Endothelial cell (in vitro differentiated cells): Measurements from ENCODE around the gene GZMB. TPM values are rescaled to one million over a fixed set of nuclear protein-coding genes. Genes with fewer than 3 reads are reported as not detected.

ENCODE experiments used
- DNase-seq: peaks from one replicate; pipeline ENCODE4 v3.0.0; 2021; ENCODE audit warnings: low spot score
- H3K27ac Mint-ChIP-seq: one replicate; pipeline ENCODE4 v1.8.0; 2021; ENCODE audit warnings: mixed read lengths, inconsistent platforms; ENCODE audit not compliant: unreplicated experiment
- H3K27me3 Mint-ChIP-seq: one replicate; pipeline ENCODE4 v1.8.0; 2021; ENCODE audit warnings: mild to moderate bottlenecking, moderate library complexity, mixed read lengths, inconsistent platforms; ENCODE audit not compliant: unreplicated experiment
- H3K36me3 Mint-ChIP-seq: one replicate; pipeline ENCODE4 v1.8.0; 2021; ENCODE audit warnings: mild to moderate bottlenecking, low read depth, mixed read lengths, inconsistent platforms; ENCODE audit not compliant: unreplicated experiment
- H3K4me1 Mint-ChIP-seq: one replicate; pipeline ENCODE4 v1.8.0; 2021; ENCODE audit warnings: mild to moderate bottlenecking, mixed read lengths, inconsistent platforms; ENCODE audit not compliant: unreplicated experiment
- H3K4me3 Mint-ChIP-seq: one replicate; pipeline ENCODE4 v1.8.0; 2021; ENCODE audit warnings: mild to moderate bottlenecking, mixed read lengths, inconsistent platforms; ENCODE audit not compliant: unreplicated experiment
- H3K9me3 Mint-ChIP-seq: one replicate; pipeline ENCODE4 v1.8.0; 2021; ENCODE audit warnings: mixed read lengths, inconsistent platforms; ENCODE audit not compliant: unreplicated experiment
- CTCF ChIP-seq: fragments of 200-600 bp; sonication (generic); IDR thresholded peaks from one replicate; pipeline ENCODE4 v1.5.0; 2021; ENCODE audit warnings: antibody characterized with exemption; ENCODE audit not compliant: unreplicated experiment
- total RNA-seq: library from RNA; stranded (reverse); fragmentation: NEBNext Ultra II Directional; extraction: Animal tissue kit (Norgen Biotek cat#: 25700); gene quantifications from one replicate; pipeline ENCODE4 v1.2.1, GENCODE V29; 2021; ENCODE audit not compliant: unreplicated experiment

GZMB gene
- total RNA-seq, 1 donor from 2014 or later = not detected

DNA sequence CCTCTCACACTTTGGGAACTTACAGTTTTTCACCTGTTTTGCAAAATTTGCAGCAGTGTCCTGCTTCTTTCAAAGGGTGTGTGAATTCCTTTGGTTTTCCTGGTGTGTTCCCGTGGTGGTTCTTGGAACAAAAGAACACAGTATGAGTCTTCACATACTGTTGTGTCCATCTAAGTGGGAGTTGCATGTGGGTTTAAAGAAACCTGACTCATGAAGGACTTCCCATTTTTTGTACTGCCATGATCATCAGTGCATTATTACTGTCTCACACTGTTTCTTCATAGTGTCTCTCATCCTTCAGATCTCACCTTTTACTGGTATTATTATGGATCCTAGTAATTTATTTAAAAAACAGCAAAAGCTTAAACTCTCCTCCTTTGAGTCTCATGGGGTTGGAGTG is 20.7 kb downstream of the GZMB start:
- peaks cover 5% of the 10 kb centered on the region for H3K27me3 Mint-ChIP-seq
- DNase-seq = no peak
- no peaks in the 10 kb centered on the region for H3K36me3 Mint-ChIP-seq
- no peak for TF ChIP-seq CTCF
- no peaks in the 10 kb centered on the region for H3K4me1 Mint-ChIP-seq
- no peak overlapping the region for H3K4me3 Mint-ChIP-seq
- no peaks in the 10 kb centered on the region for H3K9me3 Mint-ChIP-seq
- no peak overlapping the region for H3K27ac Mint-ChIP-seq

DNA sequence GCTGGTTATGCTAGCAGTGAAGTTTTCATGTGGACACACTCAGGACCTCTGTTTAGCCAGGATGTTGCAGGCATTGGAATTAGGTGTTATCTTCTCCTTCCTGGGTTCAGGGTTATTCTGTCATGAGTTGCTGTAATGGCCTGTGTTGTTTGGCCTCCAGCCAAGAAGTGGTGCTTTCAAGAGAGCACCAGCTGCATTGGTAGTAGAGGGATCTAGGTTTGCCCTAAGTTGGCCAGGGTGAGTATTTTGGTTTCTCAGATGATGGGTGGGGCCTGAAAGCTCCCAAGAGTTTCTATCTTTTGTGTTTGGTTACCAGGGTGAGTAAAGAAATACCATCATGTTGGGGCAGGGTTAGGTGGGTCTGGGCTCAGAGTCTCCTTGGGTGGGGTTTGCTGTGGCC is 21.8 kb downstream of the GZMB start:
- H3K4me3 Mint-ChIP-seq = no peak overlapping the region
- H3K27me3 Mint-ChIP-seq = peaks cover 9% of the 10 kb centered on the region
- no peak overlapping the region for H3K27ac Mint-ChIP-seq
- no peaks in the 10 kb centered on the region for H3K4me1 Mint-ChIP-seq
- no peaks in the 10 kb centered on the region for H3K9me3 Mint-ChIP-seq
- H3K36me3 Mint-ChIP-seq = no peaks in the 10 kb centered on the region
- no peak for TF ChIP-seq CTCF
- DNase-seq = no peak

DNA sequence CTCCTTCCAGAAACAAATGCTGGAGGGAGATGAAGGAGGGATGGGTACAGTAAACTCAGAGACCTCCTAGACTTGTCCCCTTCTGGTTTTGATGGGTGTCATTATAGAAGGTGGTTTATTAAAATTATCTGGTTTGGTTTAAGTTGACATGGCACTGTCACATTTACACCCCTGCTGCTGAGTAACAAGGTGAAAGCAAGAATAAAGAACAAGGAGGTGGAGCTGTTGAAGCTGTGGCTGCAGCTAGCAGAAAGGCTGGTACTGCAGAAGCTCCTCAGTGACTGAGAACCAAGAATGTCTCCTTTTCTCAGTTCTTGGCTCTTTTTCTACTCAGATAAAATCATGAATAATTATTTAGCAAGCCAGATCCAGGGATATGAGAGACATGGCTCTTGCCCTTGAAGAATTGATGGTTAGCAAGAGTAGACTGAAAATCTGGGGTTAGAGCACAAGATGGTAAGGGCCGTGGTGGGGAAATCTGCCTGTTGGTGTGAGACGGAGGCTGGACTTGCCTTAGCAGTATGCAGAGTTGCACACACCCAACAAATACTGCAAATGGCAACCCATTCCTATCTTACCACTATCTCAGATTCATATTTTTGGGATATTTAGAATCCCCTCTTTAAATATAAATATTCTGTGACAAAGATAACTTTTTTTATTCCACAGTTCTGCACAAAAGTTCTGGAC is 24.2 kb downstream of the GZMB start, which contains the start of gene GZMH:
TSS of gene GZMH (minus strand) at position 31 of the 690 bp plus-strand sequence. CDS start 72 bp downstream, outside the sequence.
- no peak within 1 kb of the TSS for H3K4me3 Mint-ChIP-seq
- DNase-seq = no peak
- peaks cover 13% of the 10 kb centered on the region for H3K27me3 Mint-ChIP-seq
- H3K9me3 Mint-ChIP-seq = no peaks in the 10 kb centered on the region
- no peaks in the 10 kb centered on the region for H3K36me3 Mint-ChIP-seq
- H3K4me1 Mint-ChIP-seq = peaks cover 15% of the 10 kb centered on the region
- H3K27ac Mint-ChIP-seq = no peak within 1 kb of the TSS
- no peak for TF ChIP-seq CTCF

DNA sequence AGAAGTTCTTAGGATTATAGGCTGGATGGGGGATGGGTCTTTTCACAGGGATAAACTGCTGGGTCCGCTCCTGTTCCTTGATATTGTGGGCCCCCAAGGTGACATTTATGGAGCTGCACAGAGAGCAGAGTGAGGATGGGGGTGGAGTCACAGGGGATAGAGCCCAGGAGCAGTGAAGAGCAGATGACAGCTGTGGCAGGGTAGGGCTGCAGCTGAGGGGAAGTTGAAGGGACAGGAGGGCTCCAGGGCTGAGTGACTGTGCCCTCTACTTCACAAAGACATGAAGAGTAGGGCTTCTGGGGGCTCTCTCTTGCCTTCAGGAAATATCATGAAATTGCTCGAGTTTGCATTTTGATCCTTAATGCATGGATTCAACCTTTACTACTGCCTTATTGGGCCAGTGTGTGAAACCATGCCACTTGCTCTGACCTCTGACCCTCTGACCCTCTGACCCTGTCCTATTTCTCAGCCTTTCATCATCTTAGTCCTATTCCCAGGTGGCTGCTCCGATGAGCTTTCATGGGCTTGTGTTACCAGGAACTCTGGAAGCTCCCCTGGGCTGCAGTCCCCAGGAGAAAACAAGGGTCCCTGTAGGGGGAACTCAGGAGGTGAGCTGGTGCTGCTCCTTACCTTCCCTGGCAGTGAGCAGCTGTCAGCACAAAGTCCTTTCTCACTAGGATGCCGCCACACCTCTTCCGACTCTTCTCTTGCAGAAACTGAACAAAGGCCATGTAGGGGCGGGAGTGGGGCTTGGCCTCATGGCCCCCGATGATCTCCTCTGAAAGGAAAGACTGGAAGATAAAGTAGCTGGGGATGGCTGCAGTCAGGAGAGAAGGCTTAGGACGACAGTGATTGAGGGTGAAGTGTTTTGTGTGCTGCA is 26.1 kb downstream of the GZMB start:
- Mint-ChIP-seq H3K27ac (no peak overlapping the region), H3K4me3 (no peak overlapping the region), H3K36me3 (no peaks in the 10 kb centered on the region), H3K27me3 (peaks cover 13% of the 10 kb centered on the region), H3K9me3 (no peaks in the 10 kb centered on the region), H3K4me1 (peaks cover 15% of the 10 kb centered on the region)
- no peak for TF ChIP-seq CTCF
- no peak for DNase-seq

DNA sequence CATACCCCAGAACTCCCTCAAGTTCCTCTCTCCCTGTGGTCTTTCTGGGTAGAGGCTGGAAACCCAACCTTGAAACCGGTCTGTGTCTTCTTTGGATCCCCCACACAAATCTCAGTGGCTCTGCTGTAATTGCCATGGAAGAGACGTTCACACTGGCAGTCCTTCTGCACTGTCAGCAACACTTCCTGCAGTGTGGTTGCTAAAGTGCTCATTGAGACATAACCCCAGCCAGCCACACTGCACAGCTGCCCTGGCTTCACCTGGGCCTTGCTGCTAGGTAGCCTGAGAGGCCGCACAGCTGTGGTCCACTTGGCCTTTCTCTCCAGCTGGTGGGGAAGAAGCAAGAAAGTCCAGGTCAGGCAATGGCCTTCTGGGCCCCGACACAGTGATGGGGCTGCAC is 26.9 kb downstream of the GZMB start:
- H3K4me3 Mint-ChIP-seq = no peak overlapping the region
- no peak overlapping the region for H3K27ac Mint-ChIP-seq
- H3K9me3 Mint-ChIP-seq = no peaks in the 10 kb centered on the region

More for the DNA sequence above, 26.9 kb downstream of the GZMB start:
- H3K27me3 Mint-ChIP-seq = peaks cover 13% of the 10 kb centered on the region
- H3K36me3 Mint-ChIP-seq = no peaks in the 10 kb centered on the region
- DNase-seq = no peak
- TF ChIP-seq CTCF = no peak
- H3K4me1 Mint-ChIP-seq = peaks cover 15% of the 10 kb centered on the region
